Measurements from ENCODE around the gene PROK1.

GRCh38 chr1:110465814-110466380 lies 14.9 kb downstream of the PROK1 start:
- TF ChIP-seq CTCF (IDR thresholded peaks at IDR 0.05 in 4 of 5, conservative IDR thresholded peaks at IDR 0.05 in 1 of 5) = no peak
- no peak for TF ChIP-seq POLR2A (IDR thresholded peaks at IDR 0.05)

Measured in gastrocnemius medialis (tissue), 4 donors.